ENCODE measurements around the gene BCAS3.

GRCh38 chr17:60863892-60864707 lies 186.4 kb downstream of the BCAS3 start:
- TF ChIP-seq POLR2A (IDR thresholded peaks at IDR 0.05; ENCODE audit: low read depth, low read length) (no peak), POLR2AphosphoS5 (IDR thresholded peaks at IDR 0.05; ENCODE audit: low read depth, low read length) (no peak)
